ENCODE results near the gene OPHN1.

DNA sequence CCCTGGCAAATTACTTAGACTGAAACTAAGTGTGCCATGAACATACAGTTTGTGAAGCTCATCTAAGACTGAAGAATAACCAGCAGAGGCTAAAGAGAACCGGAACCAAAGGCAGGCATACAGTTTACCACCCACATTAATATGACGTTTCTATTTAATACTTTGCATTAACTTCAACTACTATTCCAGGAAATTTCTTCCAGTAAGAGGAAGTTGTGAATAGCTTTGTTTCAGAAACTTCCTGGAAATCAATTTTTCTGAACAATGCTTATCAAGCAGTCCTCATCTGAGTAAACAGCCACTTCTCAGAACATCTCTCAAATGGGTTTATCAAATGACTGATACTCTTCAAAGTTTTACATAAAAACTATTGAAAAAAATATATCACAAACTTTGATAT, 252.7 kb downstream of the OPHN1 start:
- TF ChIP-seq EZH2 (IDR thresholded peaks at IDR 0.05; ENCODE audit: low read depth, unreplicated experiment) (no peak), POLR2AphosphoS5 (IDR thresholded peaks at IDR 0.05; ENCODE audit: low read depth) (no peak), JUNB (IDR thresholded peaks at IDR 0.05; ENCODE audit: unreplicated experiment) (no peak), EZH2phosphoT487 (IDR thresholded peaks at IDR 0.05; ENCODE audit: unreplicated experiment) (no peak), CREB1 (CRISPR knock-in tag; IDR thresholded peaks at IDR 0.05; ENCODE audit: low read depth) (no peak), ZNF114 (CRISPR knock-in tag; IDR thresholded peaks at IDR 0.05) (no peak)
- TF ChIP-seq, protein P1, sequence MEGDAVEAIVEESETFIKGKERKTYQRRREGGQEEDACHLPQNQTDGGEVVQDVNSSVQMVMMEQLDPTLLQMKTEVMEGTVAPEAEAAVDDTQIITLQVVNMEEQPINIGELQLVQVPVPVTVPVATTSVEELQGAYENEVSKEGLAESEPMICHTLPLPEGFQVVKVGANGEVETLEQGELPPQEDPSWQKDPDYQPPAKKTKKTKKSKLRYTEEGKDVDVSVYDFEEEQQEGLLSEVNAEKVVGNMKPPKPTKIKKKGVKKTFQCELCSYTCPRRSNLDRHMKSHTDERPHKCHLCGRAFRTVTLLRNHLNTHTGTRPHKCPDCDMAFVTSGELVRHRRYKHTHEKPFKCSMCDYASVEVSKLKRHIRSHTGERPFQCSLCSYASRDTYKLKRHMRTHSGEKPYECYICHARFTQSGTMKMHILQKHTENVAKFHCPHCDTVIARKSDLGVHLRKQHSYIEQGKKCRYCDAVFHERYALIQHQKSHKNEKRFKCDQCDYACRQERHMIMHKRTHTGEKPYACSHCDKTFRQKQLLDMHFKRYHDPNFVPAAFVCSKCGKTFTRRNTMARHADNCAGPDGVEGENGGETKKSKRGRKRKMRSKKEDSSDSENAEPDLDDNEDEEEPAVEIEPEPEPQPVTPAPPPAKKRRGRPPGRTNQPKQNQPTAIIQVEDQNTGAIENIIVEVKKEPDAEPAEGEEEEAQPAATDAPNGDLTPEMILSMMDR (conservative IDR thresholded peaks at IDR 0.05; ENCODE audit: low read depth in 2 of 2): no peak
- TF ChIP-seq, protein P2, sequence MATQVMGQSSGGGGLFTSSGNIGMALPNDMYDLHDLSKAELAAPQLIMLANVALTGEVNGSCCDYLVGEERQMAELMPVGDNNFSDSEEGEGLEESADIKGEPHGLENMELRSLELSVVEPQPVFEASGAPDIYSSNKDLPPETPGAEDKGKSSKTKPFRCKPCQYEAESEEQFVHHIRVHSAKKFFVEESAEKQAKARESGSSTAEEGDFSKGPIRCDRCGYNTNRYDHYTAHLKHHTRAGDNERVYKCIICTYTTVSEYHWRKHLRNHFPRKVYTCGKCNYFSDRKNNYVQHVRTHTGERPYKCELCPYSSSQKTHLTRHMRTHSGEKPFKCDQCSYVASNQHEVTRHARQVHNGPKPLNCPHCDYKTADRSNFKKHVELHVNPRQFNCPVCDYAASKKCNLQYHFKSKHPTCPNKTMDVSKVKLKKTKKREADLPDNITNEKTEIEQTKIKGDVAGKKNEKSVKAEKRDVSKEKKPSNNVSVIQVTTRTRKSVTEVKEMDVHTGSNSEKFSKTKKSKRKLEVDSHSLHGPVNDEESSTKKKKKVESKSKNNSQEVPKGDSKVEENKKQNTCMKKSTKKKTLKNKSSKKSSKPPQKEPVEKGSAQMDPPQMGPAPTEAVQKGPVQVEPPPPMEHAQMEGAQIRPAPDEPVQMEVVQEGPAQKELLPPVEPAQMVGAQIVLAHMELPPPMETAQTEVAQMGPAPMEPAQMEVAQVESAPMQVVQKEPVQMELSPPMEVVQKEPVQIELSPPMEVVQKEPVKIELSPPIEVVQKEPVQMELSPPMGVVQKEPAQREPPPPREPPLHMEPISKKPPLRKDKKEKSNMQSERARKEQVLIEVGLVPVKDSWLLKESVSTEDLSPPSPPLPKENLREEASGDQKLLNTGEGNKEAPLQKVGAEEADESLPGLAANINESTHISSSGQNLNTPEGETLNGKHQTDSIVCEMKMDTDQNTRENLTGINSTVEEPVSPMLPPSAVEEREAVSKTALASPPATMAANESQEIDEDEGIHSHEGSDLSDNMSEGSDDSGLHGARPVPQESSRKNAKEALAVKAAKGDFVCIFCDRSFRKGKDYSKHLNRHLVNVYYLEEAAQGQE (IDR thresholded peaks at IDR 0.05; ENCODE audit: unreplicated experiment): no peak
